MCF 10A (cell line): Measurements from ENCODE around the gene ATP6V0A4. TPM values are rescaled to one million over a fixed set of nuclear protein-coding genes. Genes with fewer than 3 reads are reported as not detected.

Source experiments
- BruUV-seq: library from RNA; stranded (reverse); fragments of 400-500 nt; replicated peaks from 2 replicates; lab custom pipeline; 2021; lab: Mats Ljungman, UMichigan
- CTCF ChIA-PET: fragments of 300-600 bp; sonication (Branson Sonifier 250); formaldehyde crosslinking; extraction: SDS; loops from one replicate; lab custom pipeline; 2021; ENCODE audit warnings: antibody characterized with exemption, inconsistent platforms; lab: Yijun Ruan, JAX
- POLR2A ChIA-PET: fragments of 300-600, 350-650 bp; sonication (Branson Sonifier 250); formaldehyde crosslinking; extraction: SDS; loops from one replicate; lab custom pipeline; 2020; ENCODE audit warnings: antibody characterized with exemption, inconsistent platforms; lab: Yijun Ruan, JAX
- DNase-seq: peaks from one replicate; pipeline ENCODE4 v3.0.0-alpha.2; 2018; ENCODE audit not compliant: unreplicated experiment
- H3K27ac Mint-ChIP-seq: one replicate; pipeline ENCODE4 v1.8.0; 2022; ENCODE audit warnings: mild to moderate bottlenecking, low read depth, mixed read lengths; ENCODE audit not compliant: unreplicated experiment
- H3K27me3 Mint-ChIP-seq: one replicate; pipeline ENCODE4 v1.8.0; 2022; ENCODE audit warnings: mixed read lengths; ENCODE audit not compliant: insufficient read depth, unreplicated experiment
- H3K36me3 Mint-ChIP-seq: one replicate; pipeline ENCODE4 v1.8.0; 2022; ENCODE audit warnings: mild to moderate bottlenecking, moderate library complexity, mixed read lengths; ENCODE audit not compliant: insufficient read depth, unreplicated experiment
- H3K4me1 Mint-ChIP-seq: one replicate; pipeline ENCODE4 v1.8.0; 2022; ENCODE audit warnings: mixed read lengths; ENCODE audit not compliant: insufficient read depth, unreplicated experiment
- H3K4me3 Mint-ChIP-seq: one replicate; pipeline ENCODE4 v1.8.0; 2022; ENCODE audit warnings: mild to moderate bottlenecking, moderate library complexity, mixed read lengths; ENCODE audit not compliant: unreplicated experiment
- H3K9me3 Mint-ChIP-seq: one replicate; pipeline ENCODE4 v1.8.0; 2022; ENCODE audit warnings: mixed read lengths; ENCODE audit not compliant: unreplicated experiment
- intact Hi-C: fragments of 100-400 bp; cut with micrococcal nuclease; formaldehyde crosslinking; loops from 2 replicates; pipeline ENCODE4 v1.14.1; 2022
- total RNA-seq: library from RNA; stranded (reverse); gene quantifications from 2 replicates; pipeline ENCODE4 v1.2.3, GENCODE V29; 2022
- TF ChIP-seq, protein P1 (sequence below): fragments of 200-600 bp; IDR thresholded peaks from one replicate; pipeline ENCODE4 v1.8.0; 2022; ENCODE audit warnings: antibody characterized with exemption, mild to moderate bottlenecking; ENCODE audit not compliant: unreplicated experiment

The ATP6V0A4 gene
- total RNA-seq, 1 experiment from 2014 or later, result 0.40 TPM

DNA sequence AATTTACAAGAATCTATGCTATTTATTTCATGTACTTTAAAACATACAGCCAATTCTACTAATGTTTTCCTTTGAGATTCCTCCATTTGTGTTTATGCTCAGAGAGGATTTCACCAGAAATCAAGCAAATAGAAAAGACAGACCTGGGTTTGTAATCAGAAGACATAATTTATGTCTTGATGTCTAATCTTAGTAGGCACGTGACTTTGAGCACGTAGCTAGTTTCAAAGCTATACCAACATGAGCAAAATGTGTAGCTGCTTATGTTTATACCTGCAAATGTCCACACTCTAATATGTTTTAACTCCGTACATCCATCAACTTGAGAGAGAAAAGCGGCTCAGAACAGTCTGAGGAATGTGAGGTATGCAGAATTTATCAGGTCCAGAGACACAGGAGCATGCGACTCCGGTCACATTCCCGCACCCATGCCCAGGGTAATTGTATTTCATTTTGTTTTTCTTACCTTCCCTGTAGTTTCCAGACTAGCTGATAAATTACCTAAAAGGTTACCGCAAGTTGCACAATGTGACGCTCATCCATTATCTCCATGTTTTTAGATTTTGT is 136.8 kb downstream of the ATP6V0A4 start:
- Mint-ChIP-seq H3K27ac (no peak overlapping the region), H3K27me3 (no peaks in the 10 kb centered on the region), H3K36me3 (no peaks in the 10 kb centered on the region), H3K4me3 (no peak overlapping the region), H3K9me3 (no peaks in the 10 kb centered on the region), H3K4me1 (no peaks in the 10 kb centered on the region)
- intact Hi-C loops, result no loop called here
- POLR2A ChIA-PET, result no interaction called here
- TF ChIP-seq, protein P1, sequence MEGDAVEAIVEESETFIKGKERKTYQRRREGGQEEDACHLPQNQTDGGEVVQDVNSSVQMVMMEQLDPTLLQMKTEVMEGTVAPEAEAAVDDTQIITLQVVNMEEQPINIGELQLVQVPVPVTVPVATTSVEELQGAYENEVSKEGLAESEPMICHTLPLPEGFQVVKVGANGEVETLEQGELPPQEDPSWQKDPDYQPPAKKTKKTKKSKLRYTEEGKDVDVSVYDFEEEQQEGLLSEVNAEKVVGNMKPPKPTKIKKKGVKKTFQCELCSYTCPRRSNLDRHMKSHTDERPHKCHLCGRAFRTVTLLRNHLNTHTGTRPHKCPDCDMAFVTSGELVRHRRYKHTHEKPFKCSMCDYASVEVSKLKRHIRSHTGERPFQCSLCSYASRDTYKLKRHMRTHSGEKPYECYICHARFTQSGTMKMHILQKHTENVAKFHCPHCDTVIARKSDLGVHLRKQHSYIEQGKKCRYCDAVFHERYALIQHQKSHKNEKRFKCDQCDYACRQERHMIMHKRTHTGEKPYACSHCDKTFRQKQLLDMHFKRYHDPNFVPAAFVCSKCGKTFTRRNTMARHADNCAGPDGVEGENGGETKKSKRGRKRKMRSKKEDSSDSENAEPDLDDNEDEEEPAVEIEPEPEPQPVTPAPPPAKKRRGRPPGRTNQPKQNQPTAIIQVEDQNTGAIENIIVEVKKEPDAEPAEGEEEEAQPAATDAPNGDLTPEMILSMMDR, result no peak
- no peak for DNase-seq
- no TSS peak for BruUV-seq
- CTCF ChIA-PET, result no interaction called here

DNA sequence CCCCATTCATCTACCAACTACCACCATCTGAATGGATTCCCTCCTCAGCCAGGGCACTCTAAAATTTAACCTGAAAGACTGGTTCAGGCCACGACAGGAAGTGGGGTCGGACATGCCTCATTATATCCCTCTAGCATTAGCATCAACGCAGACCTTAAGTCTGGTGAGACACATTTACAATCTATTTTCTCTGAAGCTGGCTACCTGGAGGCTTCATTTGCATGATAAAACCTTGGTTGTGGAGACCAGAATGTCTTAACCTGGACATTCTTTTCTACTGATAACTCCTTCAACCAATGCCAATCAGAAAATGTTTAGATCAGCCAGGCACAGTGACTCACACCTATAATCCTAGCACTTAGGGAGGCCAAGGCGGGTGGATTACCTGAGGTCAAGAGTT is 139.1 kb downstream of the ATP6V0A4 start:
- no TSS peak for BruUV-seq
- no peak for DNase-seq
- TF ChIP-seq, protein P1, result no peak
- CTCF ChIA-PET, result no interaction called here
- Mint-ChIP-seq H3K27ac (no peak overlapping the region), H3K27me3 (no peaks in the 10 kb centered on the region), H3K9me3 (no peaks in the 10 kb centered on the region), H3K4me1 (no peaks in the 10 kb centered on the region), H3K4me3 (no peak overlapping the region), H3K36me3 (no peaks in the 10 kb centered on the region)
- POLR2A ChIA-PET, result no interaction called here
- intact Hi-C loops, result no loop called here

DNA sequence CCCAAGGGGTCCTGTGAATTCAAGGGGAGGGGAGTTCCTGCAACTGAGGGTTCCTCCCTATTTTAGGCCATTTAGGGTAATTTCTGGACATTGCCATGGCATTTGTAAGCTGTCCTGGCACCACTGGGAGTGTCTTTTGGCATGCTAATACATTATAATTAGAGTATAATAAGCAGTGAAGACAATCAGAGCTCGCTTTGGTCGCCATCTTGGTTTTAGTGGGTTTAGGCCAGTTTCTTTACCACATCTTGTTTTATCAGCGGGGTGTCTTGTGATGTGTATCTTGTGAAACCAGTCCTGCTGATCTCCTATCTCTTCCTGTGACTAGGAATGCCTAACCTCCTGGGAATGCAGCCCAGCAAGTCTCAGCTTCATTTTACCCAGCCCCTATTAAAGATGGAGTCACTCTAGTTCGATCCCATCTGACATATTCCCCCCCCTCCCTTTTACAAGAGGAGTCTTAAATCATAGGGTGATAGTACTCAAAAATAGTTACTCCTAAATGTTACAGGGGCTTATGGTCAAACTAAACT is 140.1 kb downstream of the ATP6V0A4 start:
- no TSS peak for BruUV-seq
- H3K36me3 Mint-ChIP-seq, result no peaks in the 10 kb centered on the region
- intact Hi-C loops, result no loop called here
- no peak overlapping the region for H3K27ac Mint-ChIP-seq
- H3K9me3 Mint-ChIP-seq, result no peaks in the 10 kb centered on the region
- no peaks in the 10 kb centered on the region for H3K27me3 Mint-ChIP-seq
- TF ChIP-seq, protein P1, result no peak
- no peak overlapping the region for H3K4me3 Mint-ChIP-seq
- ChIA-PET CTCF (no interaction called here), POLR2A (no interaction called here)
- no peak for DNase-seq
- H3K4me1 Mint-ChIP-seq, result no peaks in the 10 kb centered on the region

DNA sequence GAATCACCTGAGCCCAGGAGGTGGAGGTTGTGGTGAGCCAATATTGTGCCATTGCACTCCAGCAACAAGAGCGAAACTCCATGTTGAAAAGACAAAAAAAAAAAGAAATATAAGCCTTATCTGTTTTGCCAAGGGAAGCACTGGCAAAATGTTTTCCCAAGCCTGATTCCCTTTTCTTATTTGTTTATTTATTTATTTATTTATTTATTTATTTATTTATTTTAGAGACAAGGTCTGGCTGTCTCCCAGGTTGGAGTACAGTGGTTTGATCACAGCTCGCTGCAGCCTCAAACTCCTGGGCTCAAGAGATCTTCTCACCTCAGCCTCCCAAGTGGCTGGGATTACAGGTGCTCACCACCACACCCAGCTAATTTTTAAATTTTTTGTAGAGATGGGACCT is 141.0 kb downstream of the ATP6V0A4 start:
- Mint-ChIP-seq H3K36me3 (no peaks in the 10 kb centered on the region), H3K27ac (no peak overlapping the region), H3K4me3 (no peak overlapping the region), H3K27me3 (no peaks in the 10 kb centered on the region), H3K4me1 (no peaks in the 10 kb centered on the region), H3K9me3 (no peaks in the 10 kb centered on the region)
- no peak for DNase-seq
- intact Hi-C loops, result no loop called here
- CTCF ChIA-PET, result interaction anchor here (1.0 kb wide), 1 partner anchor 22 kb away, joined by 3 read pairs; no protein-coding TSS in a partner anchor
- POLR2A ChIA-PET, result no interaction called here
- no TSS peak for BruUV-seq
- TF ChIP-seq, protein P1, result no peak

Other genes with a start within 250 kb of the ATP6V0A4 start
- gene SVOPL, start 96.8 kb downstream of the ATP6V0A4 start, total RNA-seq, result not detected in 2 replicates
- gene TMEM213, start 202 bp downstream of the ATP6V0A4 start, total RNA-seq, result not detected in 2 replicates
- 7.1 and 8.4 TPM in 2 replicates for gene KIAA1549, start 183.2 kb upstream of the ATP6V0A4 start, total RNA-seq
- gene ZC3HAV1L, start 237.8 kb upstream of the ATP6V0A4 start, total RNA-seq, result 10.9 and 13.7 TPM in 2 replicates